Left ventricle myocardium superior (tissue), 1 donor: ENCODE results near the gene TLCD3B. TPM values are rescaled to one million over a fixed set of nuclear protein-coding genes. Genes with fewer than 3 reads are reported as not detected.

Experiments used
- ATAC-seq: fragments of 200-7000 bp; cut with Tn5 transposase; one replicate; pipeline ENCODE4 v1.9.1; 2020; ENCODE audit warnings: mild to moderate bottlenecking, moderate library complexity
- DNase-seq: peaks from one replicate; pipeline ENCODE4 v3.0.0-alpha.2; 2020
- intact Hi-C: fragments of 100-400 bp; cut with micrococcal nuclease; formaldehyde crosslinking; loops from one replicate; pipeline ENCODE4 v1.11.0; 2022
- total RNA-seq: library from RNA; stranded (reverse); fragmentation: NEBNext Ultra II Directional; extraction: Animal tissue kit (Norgen Biotek cat#: 25700); gene quantifications from one replicate; pipeline ENCODE4 v1.2.1, GENCODE V29; 2021
- donor health status: DM: no; HTN: yes; CAD: no; lungs with severe emphysema.

The TLCD3B gene
- total RNA-seq, 1 donor from 2014 or later, result not detected

GRCh38 chr16:29994600-29995323 lies 36.3 kb downstream of the TLCD3B start:
- DNase-seq, result peak; percentile 76
- intact Hi-C loops, result no loop called here

GRCh38 chr16:29993903-29994599 lies 37.0 kb downstream of the TLCD3B start:
- ATAC-seq (no peak), DNase-seq (no peak)
- intact Hi-C loops, result no loop called here

More at GRCh38 chr16:29994600-29995323, 36.3 kb downstream of the TLCD3B start:
- ATAC-seq, result peak; percentile 49

- DNase-seq (no peak), ATAC-seq (no peak)
- intact Hi-C loops, result no loop called here
These were observed 37.7 kb downstream of the TLCD3B start for GRCh38 chr16:29993191-29993902.

GRCh38 chr16:29992344-29992967 lies 38.6 kb downstream of the TLCD3B start:
- no peak for ATAC-seq
- no peak for DNase-seq
- intact Hi-C loops, result no loop called here

- ATAC-seq (no peak), DNase-seq (no peak)
- intact Hi-C loops, result no loop called here
These were observed 39.5 kb downstream of the TLCD3B start for GRCh38 chr16:29991571-29991904.

- no peak for DNase-seq
- intact Hi-C loops, result no loop called here
- no peak for ATAC-seq
These were observed 40.0 kb downstream of the TLCD3B start for GRCh38 chr16:29990883-29991570.

GRCh38 chr16:29990034-29990433 lies 41.0 kb downstream of the TLCD3B start:
- no peak for ATAC-seq
- no peak for DNase-seq
- intact Hi-C loops, result no loop called here

GRCh38 chr16:29989111-29989858 lies 41.8 kb downstream of the TLCD3B start:
- DNase-seq (no peak), ATAC-seq (no peak)
- intact Hi-C loops, result no loop called here

- ATAC-seq (no peak), DNase-seq (no peak)
- intact Hi-C loops, result no loop called here
These were observed 42.6 kb downstream of the TLCD3B start for GRCh38 chr16:29988346-29989075.

GRCh38 chr16:29987371-29988085 lies 43.5 kb downstream of the TLCD3B start:
- DNase-seq (no peak), ATAC-seq (no peak)
- intact Hi-C loops, result no loop called here

GRCh38 chr16:29986931-29987330 lies 44.1 kb downstream of the TLCD3B start:
- no peak for DNase-seq
- intact Hi-C loops, result no loop called here
- no peak for ATAC-seq

- ATAC-seq (no peak), DNase-seq (no peak)
- intact Hi-C loops, result no loop called here
These were observed 44.8 kb downstream of the TLCD3B start for GRCh38 chr16:29986231-29986630.

- DNase-seq (no peak), ATAC-seq (no peak)
- intact Hi-C loops, result no loop called here
These were observed 45.7 kb downstream of the TLCD3B start for GRCh38 chr16:29985271-29985811.

GRCh38 chr16:29984764-29985147 lies 46.3 kb downstream of the TLCD3B start:
- ATAC-seq (no peak), DNase-seq (no peak)
- intact Hi-C loops, result no loop called here

GRCh38 chr16:29984137-29984763 lies 46.8 kb downstream of the TLCD3B start:
- DNase-seq (no peak), ATAC-seq (no peak)
- intact Hi-C loops, result no loop called here

GRCh38 chr16:29983420-29984136 lies 47.5 kb downstream of the TLCD3B start:
- no peak for ATAC-seq
- DNase-seq, result no peak
- intact Hi-C loops, result no loop called here
